SH-SY5Y (cell line): ENCODE results near the gene MCOLN2.

Source experiments
- GATA2 ChIP-seq: IDR thresholded peaks from 2 replicates; pipeline ENCODE4 v1.6.1; 2011; ENCODE audit warnings: mild to moderate bottlenecking, low read depth, low read length
- GATA3 ChIP-seq: IDR thresholded peaks from 2 replicates; pipeline ENCODE4 v1.6.1; 2011; ENCODE audit warnings: low read depth, mild to moderate bottlenecking, low read length, moderate library complexity

DNA sequence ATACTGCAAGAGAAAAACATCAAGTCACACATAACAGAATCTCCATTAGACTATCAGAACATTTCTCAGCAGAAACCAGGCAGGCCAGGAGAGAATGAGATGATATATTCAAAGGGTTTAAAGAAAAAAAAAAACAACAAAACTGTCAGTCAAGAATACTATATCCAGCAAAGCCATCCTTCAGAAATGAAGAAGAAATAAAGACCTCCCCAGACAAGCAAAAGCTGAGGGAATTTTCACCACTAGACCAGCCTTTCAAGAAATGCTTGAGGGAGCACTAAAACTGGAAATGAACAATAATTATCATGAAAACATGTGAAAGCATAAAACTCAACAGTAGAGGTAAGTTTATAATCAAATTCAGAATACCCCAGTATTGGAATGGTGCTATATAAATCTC is 47.2 kb downstream of the MCOLN2 start:
- TF ChIP-seq GATA3 (no peak), GATA2 (no peak)
